Immature natural killer cell (primary cell): ENCODE data around the gene STX1B. TPM values are rescaled to one million over a fixed set of nuclear protein-coding genes. Genes with fewer than 3 reads are reported as not detected.
A peak's percentile ranks its signal among the peaks of the same experiment; 100 is the strongest.

Source experiments
- DNase-seq, 3 donors: peaks; one replicate each; pipeline ENCODE4 v3.0.0; 2022; ENCODE audit warnings: mixed read lengths in 1 of 3
- H3K27ac Mint-ChIP-seq, 6 donors: one replicate each; pipeline ENCODE4 v1.8.0; 2020; ENCODE audit warnings: mixed read lengths in 6 of 6, mild to moderate bottlenecking in 5 of 6, inconsistent platforms in 4 of 6, moderate library complexity in 3 of 6
- H3K27me3 Mint-ChIP-seq, 3 donors: one replicate each; pipeline ENCODE4 v1.8.0; 2020 to 2021; ENCODE audit warnings: low read depth in 3 of 3, mild to moderate bottlenecking in 3 of 3, mixed read lengths in 3 of 3, moderate library complexity in 3 of 3, inconsistent platforms in 1 of 3
- H3K36me3 Mint-ChIP-seq, 3 donors: one replicate each; pipeline ENCODE4 v1.8.0; 2020; ENCODE audit warnings: mixed read lengths in 3 of 3, inconsistent platforms in 2 of 3, mild to moderate bottlenecking in 2 of 3
- H3K4me1 Mint-ChIP-seq, 2 donors: one replicate each; pipeline ENCODE4 v1.8.0; 2020; ENCODE audit warnings: inconsistent platforms in 2 of 2, mild to moderate bottlenecking in 2 of 2, mixed read lengths in 2 of 2, moderate library complexity in 1 of 2
- H3K4me3 Mint-ChIP-seq, 5 donors: one replicate each; pipeline ENCODE4 v1.8.0; 2020; ENCODE audit warnings: mild to moderate bottlenecking in 5 of 5, mixed read lengths in 5 of 5, inconsistent platforms in 3 of 5, moderate library complexity in 3 of 5
- H3K9me3 Mint-ChIP-seq, 6 donors: one replicate each; pipeline ENCODE4 v1.8.0; 2020; ENCODE audit warnings: mild to moderate bottlenecking in 6 of 6, mixed read lengths in 6 of 6, inconsistent platforms in 4 of 6, moderate library complexity in 3 of 6
- polyA plus RNA-seq, 3 donors: library from polyadenylated mRNA; unstranded; fragments of 300-500 nt; fragmentation: Illumina TruSeq; gene quantifications; one replicate each; pipeline ENCODE4 v1.2.3, GENCODE V29; 2021

STX1B gene
- polyA plus RNA-seq, 3 donors from 2014 or later: not detected

GRCh38 chr16:30996985-30997724, 13.3 kb downstream of the STX1B start:
- peaks cover 4 to 8% (median 6%) of the 10 kb centered on the region in 3 donors for H3K27me3 Mint-ChIP-seq
- no peaks in the 10 kb centered on the region for H3K36me3 Mint-ChIP-seq
- H3K4me3 Mint-ChIP-seq: peak overlapping the region; percentile 71 to 81 (median 74)
- H3K4me1 Mint-ChIP-seq: peaks cover 4 to 7% of the 10 kb centered on the region in 2 donors
- no peaks in the 10 kb centered on the region for H3K9me3 Mint-ChIP-seq
- H3K27ac Mint-ChIP-seq: peak overlapping the region in 3 of 6 donors; percentile 15 to 83 (median 35)
- DNase-seq: peak; percentile 35 to 55 (median 50)

- H3K27ac Mint-ChIP-seq: peak overlapping the region in 2 of 6 donors; percentile 15 to 41
- peaks cover 3 to 6% (median 6%) of the 10 kb centered on the region in 3 donors for H3K27me3 Mint-ChIP-seq
- H3K9me3 Mint-ChIP-seq: no peaks in the 10 kb centered on the region
- peak overlapping the region; percentile 71 to 81 (median 74) for H3K4me3 Mint-ChIP-seq
- peaks cover 4 to 7% of the 10 kb centered on the region in 2 donors for H3K4me1 Mint-ChIP-seq
- no peak for DNase-seq
- no peaks in the 10 kb centered on the region for H3K36me3 Mint-ChIP-seq
Measured at GRCh38 chr16:30996324-30996984, 14.0 kb downstream of the STX1B start.

- Mint-ChIP-seq H3K4me1 (peaks cover 4 to 7% of the 10 kb centered on the region in 2 donors), H3K9me3 (no peaks in the 10 kb centered on the region), H3K36me3 (no peaks in the 10 kb centered on the region), H3K27me3 (peaks cover 3 to 6% (median 6%) of the 10 kb centered on the region in 3 donors), H3K27ac (peak overlapping the region in 1 of 6 donors; percentile 41), H3K4me3 (peak overlapping the region; percentile 47 to 72 (median 54))
- no peak for DNase-seq
Measured at GRCh38 chr16:30995927-30996323, 14.5 kb downstream of the STX1B start.

GRCh38 chr16:30992931-30993816, 17.3 kb downstream of the STX1B start:
- no peak overlapping the region for H3K27ac Mint-ChIP-seq
- peak overlapping the region in 1 of 5 donors; percentile 27 for H3K4me3 Mint-ChIP-seq
- H3K4me1 Mint-ChIP-seq: peaks cover 4 to 7% of the 10 kb centered on the region in 2 donors
- no peaks in the 10 kb centered on the region for H3K9me3 Mint-ChIP-seq
- no peak for DNase-seq
- H3K27me3 Mint-ChIP-seq: peaks cover 3 to 6% (median 4%) of the 10 kb centered on the region in 3 donors
- no peaks in the 10 kb centered on the region for H3K36me3 Mint-ChIP-seq

- no peak overlapping the region for H3K27ac Mint-ChIP-seq
- H3K27me3 Mint-ChIP-seq: peaks cover 1 to 6% (median 4%) of the 10 kb centered on the region in 3 donors
- no peak overlapping the region for H3K4me3 Mint-ChIP-seq
- no peaks in the 10 kb centered on the region for H3K36me3 Mint-ChIP-seq
- DNase-seq: no peak
- peaks cover 4 to 7% of the 10 kb centered on the region in 2 donors for H3K4me1 Mint-ChIP-seq
- H3K9me3 Mint-ChIP-seq: no peaks in the 10 kb centered on the region
Measured at GRCh38 chr16:30992276-30992780, 18.1 kb downstream of the STX1B start.

GRCh38 chr16:30991052-30991451, 19.4 kb downstream of the STX1B start:
- no peaks in the 10 kb centered on the region for H3K36me3 Mint-ChIP-seq
- H3K4me3 Mint-ChIP-seq: no peak overlapping the region
- DNase-seq: no peak
- peaks cover 1 to 4% (median 3%) of the 10 kb centered on the region in 3 donors for H3K27me3 Mint-ChIP-seq
- H3K4me1 Mint-ChIP-seq: peaks cover 0 to 4% of the 10 kb centered on the region in 2 donors
- no peak overlapping the region for H3K27ac Mint-ChIP-seq
- no peaks in the 10 kb centered on the region for H3K9me3 Mint-ChIP-seq

GRCh38 chr16:30990105-30990504, 20.3 kb downstream of the STX1B start:
- no peak overlapping the region for H3K27ac Mint-ChIP-seq
- no peaks in the 10 kb centered on the region for H3K9me3 Mint-ChIP-seq
- H3K4me3 Mint-ChIP-seq: no peak overlapping the region
- no peaks in the 10 kb centered on the region for H3K36me3 Mint-ChIP-seq
- no peak for DNase-seq
- H3K4me1 Mint-ChIP-seq: peaks cover 0 to 4% of the 10 kb centered on the region in 2 donors
- H3K27me3 Mint-ChIP-seq: peaks cover 0 to 4% (median 1%) of the 10 kb centered on the region in 3 donors

GRCh38 chr16:30989469-30990047, 20.9 kb downstream of the STX1B start:
- no peak for DNase-seq
- Mint-ChIP-seq H3K27me3 (peaks cover 0 to 4% (median 1%) of the 10 kb centered on the region in 3 donors), H3K36me3 (no peaks in the 10 kb centered on the region), H3K4me3 (no peak overlapping the region), H3K9me3 (no peaks in the 10 kb centered on the region), H3K4me1 (peaks cover 0 to 4% of the 10 kb centered on the region in 2 donors), H3K27ac (no peak overlapping the region)

GRCh38 chr16:30987581-30988190, 22.8 kb downstream of the STX1B start:
- H3K9me3 Mint-ChIP-seq: no peaks in the 10 kb centered on the region
- no peaks in the 10 kb centered on the region for H3K36me3 Mint-ChIP-seq
- H3K4me3 Mint-ChIP-seq: no peak overlapping the region
- peaks cover 0 to 3% (median 0%) of the 10 kb centered on the region in 3 donors for H3K27me3 Mint-ChIP-seq
- H3K4me1 Mint-ChIP-seq: peaks cover 0 to under 1% of the 10 kb centered on the region in 2 donors
- DNase-seq: no peak
- no peak overlapping the region for H3K27ac Mint-ChIP-seq

- no peak overlapping the region for H3K27ac Mint-ChIP-seq
Measured at GRCh38 chr16:30986129-30986991, 24.1 kb downstream of the STX1B start.

GRCh38 chr16:30985401-30986128, 24.9 kb downstream of the STX1B start:
- Mint-ChIP-seq H3K36me3 (no peaks in the 10 kb centered on the region), H3K27ac (no peak overlapping the region), H3K27me3 (peaks cover 0 to 4% (median 3%) of the 10 kb centered on the region in 3 donors), H3K4me1 (no peaks in the 10 kb centered on the region), H3K4me3 (no peak overlapping the region), H3K9me3 (no peaks in the 10 kb centered on the region)
- no peak for DNase-seq

More at GRCh38 chr16:30986129-30986991, 24.1 kb downstream of the STX1B start:
- Mint-ChIP-seq H3K9me3 (no peaks in the 10 kb centered on the region), H3K4me3 (no peak overlapping the region), H3K4me1 (no peaks in the 10 kb centered on the region), H3K36me3 (no peaks in the 10 kb centered on the region), H3K27me3 (peaks cover 0 to 5% (median 2%) of the 10 kb centered on the region in 3 donors)
- DNase-seq: no peak
